Measurements from ENCODE around the gene ZNF84.

ZNF84 gene

GRCh38 chr12:133037207-133038005, at the start of gene ZNF84:
ZNF84 (plus strand) TSS chr12:133037509; CDS start chr12:133041468, 3,959 bp downstream.
- peak; percentile 97 to 99 for DNase-seq

DNA sequence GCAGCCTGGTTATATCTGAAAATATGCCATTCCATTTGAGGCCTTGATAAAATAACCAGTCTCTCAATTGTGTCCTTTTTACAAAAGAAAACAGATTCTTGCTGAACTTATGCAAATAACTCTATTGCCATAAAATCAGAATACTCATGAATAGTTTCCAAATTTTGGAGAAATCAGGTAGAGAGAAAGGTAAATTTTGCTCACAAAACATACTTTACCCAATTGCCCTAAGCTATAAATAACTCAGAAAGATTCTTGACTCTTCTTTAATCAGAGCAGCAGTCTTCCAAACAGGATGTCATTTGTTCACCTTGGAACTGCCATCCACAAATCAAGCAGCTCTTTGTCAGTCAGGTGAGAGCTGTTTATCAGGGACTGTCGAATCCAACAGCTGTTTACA, 38.6 kb upstream of the ZNF84 start:
- DNase-seq = no peak

DNA sequence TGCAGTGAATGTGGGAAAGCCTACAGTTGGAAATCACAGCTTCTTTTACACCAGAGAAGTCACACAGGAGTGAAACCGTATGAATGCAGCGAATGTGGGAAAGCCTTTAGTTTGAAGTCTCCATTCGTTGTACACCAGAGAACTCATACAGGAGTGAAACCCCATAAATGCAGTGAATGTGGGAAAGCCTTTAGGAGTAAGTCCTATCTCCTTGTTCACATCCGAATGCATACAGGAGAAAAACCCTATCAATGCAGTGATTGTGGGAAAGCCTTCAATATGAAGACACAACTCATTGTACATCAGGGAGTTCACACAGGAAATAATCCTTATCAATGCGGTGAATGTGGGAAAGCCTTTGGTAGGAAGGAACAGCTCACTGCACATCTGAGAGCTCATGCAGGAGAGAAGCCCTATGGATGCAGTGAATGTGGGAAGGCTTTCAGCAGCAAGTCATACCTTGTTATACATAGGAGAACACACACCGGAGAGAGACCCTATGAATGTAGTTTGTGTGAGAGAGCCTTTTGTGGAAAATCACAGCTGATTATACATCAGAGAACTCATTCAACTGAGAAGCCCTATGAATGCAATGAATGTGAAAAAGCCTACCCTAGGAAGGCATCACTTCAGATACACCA, 26.5 kb upstream of the ZNF84 start:
- no peak for DNase-seq

DNA sequence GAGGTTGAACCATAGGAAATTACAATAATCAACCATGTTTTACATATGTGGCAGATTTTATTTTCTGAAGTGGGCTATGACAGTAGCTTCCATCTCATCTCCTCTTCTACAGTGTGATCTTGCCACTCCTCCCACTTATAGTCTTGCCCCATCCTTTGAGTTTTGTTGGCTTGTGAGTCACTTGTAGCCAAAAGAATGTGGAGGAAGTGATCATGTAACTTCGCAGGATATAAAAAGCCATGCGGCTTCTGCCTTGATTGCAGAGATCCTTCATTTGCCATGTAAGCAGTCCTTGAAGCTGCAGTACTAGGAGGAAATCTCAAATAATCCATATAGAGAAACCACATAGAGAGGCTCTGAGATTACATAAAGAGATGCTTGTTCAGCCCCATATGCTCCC, 13.7 kb upstream of the ZNF84 start:
- no peak for DNase-seq

GRCh38 chr12:133026996-133027395, 10.3 kb upstream of the ZNF84 start:
- DNase-seq = no peak

DNA sequence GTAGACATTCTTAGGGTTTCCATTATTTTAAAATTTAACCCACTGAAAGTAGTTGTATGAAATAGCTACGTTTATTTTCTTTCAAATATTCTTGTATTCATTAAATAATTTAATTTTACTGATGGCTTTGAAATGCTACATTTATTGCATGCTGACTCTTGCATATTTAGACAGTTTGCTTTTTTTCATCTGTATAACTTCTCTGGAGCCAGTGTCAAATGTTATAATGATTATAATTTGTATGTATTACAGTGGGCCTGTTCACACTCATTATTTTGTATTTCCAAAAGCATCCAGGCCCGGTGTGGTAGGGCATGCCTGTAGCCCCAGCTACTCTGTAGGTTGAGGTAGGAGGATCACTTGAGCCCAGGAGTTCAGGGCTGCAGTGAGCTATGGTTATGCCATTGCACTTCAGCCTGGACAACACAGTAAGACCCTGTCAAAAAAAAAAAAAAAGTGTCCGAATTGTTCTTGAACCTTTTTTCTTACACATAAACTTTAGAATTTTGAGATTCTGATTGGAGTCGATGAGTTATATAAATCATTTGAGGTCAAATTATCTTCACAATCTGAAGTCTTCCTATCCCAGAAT, 905 bp downstream of the ZNF84 start:
- no peak for DNase-seq

GRCh38 chr12:133046698-133047097, 9.4 kb downstream of the ZNF84 start:
- DNase-seq = no peak

- no peak for DNase-seq
These were observed 20.1 kb downstream of the ZNF84 start for GRCh38 chr12:133057446-133057845.

DNA sequence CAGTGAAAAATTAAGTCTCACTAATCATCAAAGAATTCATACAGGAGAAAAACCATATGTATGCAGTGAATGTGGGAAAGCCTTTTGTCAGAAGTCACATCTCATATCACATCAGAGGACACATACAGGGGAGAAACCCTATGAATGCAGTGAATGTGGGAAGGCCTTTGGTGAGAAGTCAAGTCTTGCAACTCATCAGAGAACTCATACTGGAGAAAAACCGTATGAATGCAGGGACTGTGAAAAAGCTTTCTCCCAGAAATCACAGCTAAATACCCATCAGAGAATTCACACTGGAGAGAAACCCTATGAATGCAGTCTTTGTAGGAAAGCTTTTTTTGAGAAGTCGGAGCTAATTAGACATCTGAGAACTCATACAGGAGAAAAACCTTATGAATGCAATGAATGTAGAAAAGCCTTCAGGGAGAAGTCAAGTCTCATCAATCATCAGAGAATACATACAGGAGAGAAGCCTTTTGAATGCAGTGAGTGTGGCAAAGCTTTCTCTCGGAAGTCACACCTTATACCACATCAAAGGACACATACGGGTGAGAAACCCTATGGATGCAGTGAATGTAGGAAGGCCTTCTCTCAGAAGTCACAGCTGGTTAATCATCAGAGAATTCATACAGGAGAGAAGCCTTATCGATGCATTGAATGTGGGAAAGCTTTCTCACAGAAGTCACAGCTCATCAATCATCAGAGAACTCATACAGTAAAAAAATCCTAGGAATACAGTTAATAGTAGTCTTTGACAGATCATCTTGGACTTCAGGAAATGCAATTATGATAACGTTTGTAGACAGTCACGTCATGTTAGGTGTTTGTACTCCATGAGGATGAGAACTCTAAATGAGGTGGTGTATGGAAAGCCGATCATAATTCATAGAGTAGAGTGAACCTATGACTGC, 21.1 kb downstream of the ZNF84 start:
- DNase-seq = no peak

DNA sequence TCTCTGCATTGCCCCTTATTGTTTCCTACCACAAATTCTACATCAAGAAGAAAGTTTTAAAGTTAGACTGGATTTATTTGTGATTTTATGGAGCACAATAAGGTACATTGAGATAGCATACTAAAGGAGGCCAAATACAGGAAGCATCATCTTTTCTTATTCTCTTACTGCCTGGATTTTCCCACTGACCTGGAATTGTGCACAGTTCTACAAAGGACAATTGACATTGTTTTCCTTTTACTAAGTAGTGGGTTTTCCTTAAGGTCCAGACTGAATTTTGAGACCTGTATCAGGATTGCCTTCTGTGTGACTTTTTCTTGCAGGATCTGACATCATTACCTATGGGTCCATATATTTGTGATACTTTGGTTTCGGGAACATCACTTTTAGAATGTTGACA, 24.6 kb downstream of the ZNF84 start:
- DNase-seq = no peak

GRCh38 chr12:133063556-133063955, 26.2 kb downstream of the ZNF84 start:
- no peak for DNase-seq

DNA sequence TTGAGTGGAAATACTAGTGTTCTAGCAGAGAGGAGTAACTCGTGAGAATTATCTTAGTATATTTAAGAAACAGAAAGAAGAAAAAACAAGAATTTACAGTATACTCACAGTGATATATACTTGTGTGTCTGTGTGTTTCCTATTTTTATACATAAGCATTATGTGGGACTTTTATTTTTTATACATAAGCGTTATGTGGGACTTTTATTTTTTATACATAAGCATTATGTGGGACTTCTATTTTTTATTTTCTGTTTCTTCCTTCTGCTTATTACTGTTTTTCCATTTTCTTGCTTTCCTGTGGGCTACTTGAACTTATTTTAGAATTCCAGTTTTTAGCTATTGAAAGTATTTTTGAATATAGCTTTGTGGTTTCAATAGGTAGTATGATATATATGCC, 36.5 kb downstream of the ZNF84 start:
- DNase-seq = no peak

- DNase-seq = peak; percentile 98 to 99
These were observed 42.7 kb downstream of the ZNF84 start for GRCh38 chr12:133080026-133080367.

GRCh38 chr12:133080368-133081158, 43.3 kb downstream of the ZNF84 start, which contains the start of gene ZNF140:
ZNF140 (plus strand) TSS chr12:133080923; CDS start chr12:133081321, 398 bp downstream.
- peak; percentile 97 for DNase-seq

GRCh38 chr12:133081159-133081780, 44.0 kb downstream of the ZNF84 start:
- no peak for DNase-seq

GRCh38 chr12:133083345-133083744, 46.0 kb downstream of the ZNF84 start:
- DNase-seq = no peak

DNA sequence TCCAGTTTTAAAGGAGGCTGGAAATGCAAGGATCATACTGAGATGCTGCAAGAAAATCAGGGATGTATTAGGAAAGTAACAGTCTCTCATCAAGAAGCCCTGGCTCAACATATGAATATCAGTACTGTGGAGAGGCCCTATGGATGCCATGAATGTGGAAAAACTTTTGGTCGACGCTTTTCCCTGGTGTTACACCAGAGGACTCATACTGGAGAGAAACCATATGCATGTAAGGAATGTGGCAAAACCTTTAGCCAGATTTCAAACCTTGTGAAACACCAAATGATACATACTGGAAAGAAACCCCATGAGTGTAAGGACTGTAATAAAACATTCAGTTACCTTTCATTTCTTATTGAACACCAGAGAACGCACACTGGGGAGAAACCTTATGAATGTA, 68.3 kb downstream of the ZNF84 start:
- no peak for DNase-seq

DNA sequence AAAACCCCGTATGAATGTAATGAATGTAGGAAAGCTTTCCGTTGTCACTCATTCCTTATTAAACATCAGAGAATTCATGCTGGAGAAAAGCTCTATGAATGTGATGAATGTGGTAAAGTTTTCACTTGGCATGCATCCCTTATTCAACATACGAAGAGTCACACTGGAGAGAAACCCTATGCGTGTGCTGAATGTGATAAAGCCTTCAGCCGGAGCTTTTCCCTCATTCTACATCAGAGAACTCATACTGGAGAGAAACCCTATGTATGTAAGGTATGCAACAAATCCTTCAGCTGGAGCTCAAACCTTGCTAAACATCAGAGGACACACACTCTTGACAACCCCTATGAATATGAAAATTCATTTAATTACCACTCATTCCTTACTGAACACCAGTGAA, 68.9 kb downstream of the ZNF84 start:
- DNase-seq = no peak

- no peak for DNase-seq
These were observed 69.8 kb downstream of the ZNF84 start for GRCh38 chr12:133107121-133107520.

DNA sequence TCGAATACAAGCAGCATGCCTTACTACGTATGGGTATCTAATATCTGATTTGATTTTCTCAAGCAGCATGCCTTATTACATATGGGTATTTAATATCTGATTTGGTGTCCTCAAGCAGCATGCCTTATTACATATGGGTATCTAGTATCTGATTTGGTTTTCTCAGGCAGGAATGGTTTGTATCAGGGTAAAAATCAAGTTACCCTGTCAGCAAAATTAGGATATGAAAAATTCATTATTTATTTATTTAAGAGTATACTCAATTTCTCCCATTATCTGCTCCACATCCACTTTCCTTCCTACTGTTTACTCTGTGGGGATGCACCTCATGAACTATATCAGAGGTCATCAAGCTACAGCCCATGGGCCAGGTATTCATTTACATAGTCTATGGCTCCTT, 70.8 kb downstream of the ZNF84 start:
- DNase-seq = no peak
